Prostate gland (tissue), 2 donors: Measurements from ENCODE around the gene KCNG2. TPM values are rescaled to one million over a fixed set of nuclear protein-coding genes. Genes with fewer than 3 reads are reported as not detected.

Source experiments
- DNase-seq: peaks from one replicate; pipeline ENCODE4 v3.0.0-alpha.2; 2019; ENCODE audit warnings: low spot score
- H3K27ac ChIP-seq, 2 donors: fragments of 200-600 bp; sonication (generic); 2 replicates each; pipeline ENCODE4 v1.5.1; 2017 to 2019
- H3K27me3 ChIP-seq: fragments of 200-600 bp; sonication (generic); replicated peaks from 2 replicates; pipeline ENCODE4 v1.5.1; 2019; ENCODE audit not compliant: insufficient read depth
- H3K36me3 ChIP-seq, 2 donors: fragments of 200-600 bp; sonication (generic); 1 replicate in 1 of 2; 2 replicates in 1 of 2; pipeline versions ENCODE4 v1.5.1 to v1.8.1; 2017 to 2019
- H3K4me1 ChIP-seq: fragments of 200-600 bp; sonication (generic); replicated peaks from 2 replicates; pipeline ENCODE4 v1.5.1; 2019
- H3K4me3 ChIP-seq, 2 donors: fragments of 200-600 bp; sonication (generic); 2 replicates each; pipeline ENCODE4 v1.5.1; 2017 to 2019
- H3K9me3 ChIP-seq: fragments of 200-600 bp; sonication (generic); 2 replicates; pipeline ENCODE4 v1.5.1; 2017
- POLR2A ChIP-seq: fragments of 450-650 bp; IDR thresholded peaks from one replicate; pipeline ENCODE4 v1.6.1; 2016; ENCODE audit warnings: antibody characterized with exemption, mild to moderate bottlenecking
- POLR2AphosphoS5 ChIP-seq: sonication (generic); formaldehyde crosslinking; IDR thresholded peaks from one replicate; pipeline ENCODE4 v1.6.1; 2017; ENCODE audit warnings: antibody characterized with exemption
- whole genome bisulfite sequencing: methylation state at CpG from one replicate; pipeline ENCODE4 v1.1.5; 2018; 5-methylcytosine and 5-hydroxymethylcytosine counted together
- intact Hi-C: fragments of 100-400 bp; cut with DNase I; formaldehyde crosslinking; loops from one replicate; pipeline ENCODE4 v1.14.2; 2022
- total RNA-seq, 2 donors: library from RNA; depleted of rRNA; stranded (reverse); fragments of >200 nt; gene quantifications; one replicate each; pipeline ENCODE4 v1.1.0, GENCODE V29; 2016
- TF ChIP-seq, protein P1 (sequence below), 4 experiments: fragments of 200-600 bp in 2 of 4; fragments of 450-650 bp in 2 of 4; sonication (generic) in 2 of 4; IDR thresholded peaks; 1 replicate in 3 of 4; 2 replicates in 1 of 4; pipeline ENCODE4 v1.5.1; 2016 to 2019; ENCODE audit warnings: antibody characterized with exemption in 4 of 4, mild to moderate bottlenecking in 2 of 4, moderate library complexity in 2 of 4

KCNG2 gene
- total RNA-seq, 2 donors from 2014 or later, result 3.7 TPM; not detected in 1

DNA sequence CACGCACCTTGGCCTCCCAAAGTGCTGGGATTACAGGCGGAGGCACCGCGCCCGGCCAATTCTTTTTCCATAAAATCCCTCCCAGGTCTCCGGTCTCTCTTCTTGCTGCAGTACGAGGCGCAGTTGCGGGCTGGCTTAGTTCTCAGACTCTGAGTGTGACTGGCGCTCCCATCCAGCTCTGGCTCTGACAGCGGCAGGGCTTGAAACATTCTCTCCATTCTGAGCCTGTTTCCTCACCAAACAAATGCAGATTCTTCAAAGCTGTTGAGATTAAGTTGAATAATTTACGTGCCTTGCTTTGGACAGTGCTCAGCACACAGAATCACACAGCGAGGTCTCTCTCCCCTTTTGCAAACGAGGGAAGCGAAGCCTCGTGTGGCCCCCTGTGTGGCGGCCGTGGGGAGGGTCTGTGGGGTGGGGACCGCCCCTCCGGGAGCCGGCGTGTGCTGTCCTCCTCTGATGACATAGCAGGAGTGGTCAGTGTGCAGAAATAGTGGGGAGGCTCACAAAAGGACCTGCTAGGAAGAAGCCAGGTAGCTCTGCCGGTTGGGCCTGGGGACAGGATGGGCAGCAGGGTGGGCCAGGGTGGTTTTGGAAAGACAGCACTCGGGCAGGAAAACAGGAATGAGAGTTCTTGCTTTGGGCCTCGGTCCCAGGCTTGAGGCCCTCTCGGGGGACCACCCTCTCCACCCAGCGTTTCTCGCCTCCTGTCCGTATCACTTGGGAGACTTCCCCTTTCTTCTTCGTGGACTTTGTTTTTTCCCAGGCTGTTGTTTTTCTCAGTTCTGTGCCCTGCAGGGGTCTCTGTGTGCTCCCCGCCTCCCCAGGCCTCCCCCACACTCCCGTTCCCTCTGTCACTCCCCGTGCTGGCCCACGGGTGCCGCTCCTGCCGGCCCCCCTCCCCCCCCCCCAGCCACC is 75.0 kb downstream of the KCNG2 start:
- intact Hi-C loops, result no loop called here
- no peaks in the 10 kb centered on the region for H3K36me3 ChIP-seq
- H3K9me3 ChIP-seq, result no peaks in the 10 kb centered on the region
- no peak overlapping the region for H3K27ac ChIP-seq
- TF ChIP-seq POLR2A (no peak), POLR2AphosphoS5 (no peak)
- TF ChIP-seq, protein P1, sequence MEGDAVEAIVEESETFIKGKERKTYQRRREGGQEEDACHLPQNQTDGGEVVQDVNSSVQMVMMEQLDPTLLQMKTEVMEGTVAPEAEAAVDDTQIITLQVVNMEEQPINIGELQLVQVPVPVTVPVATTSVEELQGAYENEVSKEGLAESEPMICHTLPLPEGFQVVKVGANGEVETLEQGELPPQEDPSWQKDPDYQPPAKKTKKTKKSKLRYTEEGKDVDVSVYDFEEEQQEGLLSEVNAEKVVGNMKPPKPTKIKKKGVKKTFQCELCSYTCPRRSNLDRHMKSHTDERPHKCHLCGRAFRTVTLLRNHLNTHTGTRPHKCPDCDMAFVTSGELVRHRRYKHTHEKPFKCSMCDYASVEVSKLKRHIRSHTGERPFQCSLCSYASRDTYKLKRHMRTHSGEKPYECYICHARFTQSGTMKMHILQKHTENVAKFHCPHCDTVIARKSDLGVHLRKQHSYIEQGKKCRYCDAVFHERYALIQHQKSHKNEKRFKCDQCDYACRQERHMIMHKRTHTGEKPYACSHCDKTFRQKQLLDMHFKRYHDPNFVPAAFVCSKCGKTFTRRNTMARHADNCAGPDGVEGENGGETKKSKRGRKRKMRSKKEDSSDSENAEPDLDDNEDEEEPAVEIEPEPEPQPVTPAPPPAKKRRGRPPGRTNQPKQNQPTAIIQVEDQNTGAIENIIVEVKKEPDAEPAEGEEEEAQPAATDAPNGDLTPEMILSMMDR (IDR thresholded peaks at IDR 0.05), result no peak
- H3K4me3 ChIP-seq, result no peak overlapping the region
- peaks cover 12% of the 10 kb centered on the region for H3K27me3 ChIP-seq
- DNase-seq, result no peak
- WGBS, result 40% methylated on average over 35 of the region's 36 CpGs
- H3K4me1 ChIP-seq, result no peaks in the 10 kb centered on the region

DNA sequence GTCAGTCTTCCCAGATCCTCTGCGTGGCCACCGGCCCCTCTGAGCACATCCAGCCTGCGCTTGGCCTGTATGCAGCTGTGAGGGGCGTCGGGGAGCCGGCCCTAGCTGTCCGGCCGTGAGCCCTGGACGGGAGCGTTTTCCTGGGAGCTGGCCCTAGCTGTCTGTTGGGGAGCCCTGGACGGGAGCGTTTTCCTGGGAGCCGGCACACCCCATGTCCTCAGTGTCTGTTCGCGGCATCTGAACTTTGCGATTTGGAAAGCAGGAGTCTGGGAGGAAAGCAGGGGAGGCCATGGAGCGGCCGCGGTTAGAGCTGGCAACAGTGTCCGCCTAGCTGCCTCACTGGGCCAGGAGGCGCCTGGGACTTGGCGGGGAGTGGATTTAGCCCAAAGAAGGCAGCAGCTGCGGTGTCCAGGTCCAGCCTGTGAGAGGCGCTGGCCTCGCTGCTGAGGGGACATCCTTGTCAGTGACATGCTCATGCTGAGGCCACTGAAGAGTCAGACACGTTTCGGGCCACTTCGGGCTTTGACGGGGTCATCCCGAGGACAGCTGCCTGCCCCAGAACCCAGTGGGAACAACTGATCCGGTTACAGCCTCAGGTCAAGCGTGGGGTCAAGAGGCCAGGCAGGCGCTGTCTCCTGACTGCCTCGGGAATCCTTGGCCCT is 75.8 kb downstream of the KCNG2 start:
- TF ChIP-seq POLR2A (no peak), POLR2AphosphoS5 (no peak)
- TF ChIP-seq, protein P1 (IDR thresholded peaks at IDR 0.05), result no peak
- Histone ChIP-seq H3K36me3 (no peaks in the 10 kb centered on the region), H3K4me3 (no peak overlapping the region), H3K9me3 (no peaks in the 10 kb centered on the region), H3K27me3 (peaks cover 12% of the 10 kb centered on the region), H3K27ac (no peak overlapping the region), H3K4me1 (no peaks in the 10 kb centered on the region)
- DNase-seq, result no peak
- intact Hi-C loops, result no loop called here
- WGBS, result 54% methylated on average over 21 of the region's 34 CpGs

DNA sequence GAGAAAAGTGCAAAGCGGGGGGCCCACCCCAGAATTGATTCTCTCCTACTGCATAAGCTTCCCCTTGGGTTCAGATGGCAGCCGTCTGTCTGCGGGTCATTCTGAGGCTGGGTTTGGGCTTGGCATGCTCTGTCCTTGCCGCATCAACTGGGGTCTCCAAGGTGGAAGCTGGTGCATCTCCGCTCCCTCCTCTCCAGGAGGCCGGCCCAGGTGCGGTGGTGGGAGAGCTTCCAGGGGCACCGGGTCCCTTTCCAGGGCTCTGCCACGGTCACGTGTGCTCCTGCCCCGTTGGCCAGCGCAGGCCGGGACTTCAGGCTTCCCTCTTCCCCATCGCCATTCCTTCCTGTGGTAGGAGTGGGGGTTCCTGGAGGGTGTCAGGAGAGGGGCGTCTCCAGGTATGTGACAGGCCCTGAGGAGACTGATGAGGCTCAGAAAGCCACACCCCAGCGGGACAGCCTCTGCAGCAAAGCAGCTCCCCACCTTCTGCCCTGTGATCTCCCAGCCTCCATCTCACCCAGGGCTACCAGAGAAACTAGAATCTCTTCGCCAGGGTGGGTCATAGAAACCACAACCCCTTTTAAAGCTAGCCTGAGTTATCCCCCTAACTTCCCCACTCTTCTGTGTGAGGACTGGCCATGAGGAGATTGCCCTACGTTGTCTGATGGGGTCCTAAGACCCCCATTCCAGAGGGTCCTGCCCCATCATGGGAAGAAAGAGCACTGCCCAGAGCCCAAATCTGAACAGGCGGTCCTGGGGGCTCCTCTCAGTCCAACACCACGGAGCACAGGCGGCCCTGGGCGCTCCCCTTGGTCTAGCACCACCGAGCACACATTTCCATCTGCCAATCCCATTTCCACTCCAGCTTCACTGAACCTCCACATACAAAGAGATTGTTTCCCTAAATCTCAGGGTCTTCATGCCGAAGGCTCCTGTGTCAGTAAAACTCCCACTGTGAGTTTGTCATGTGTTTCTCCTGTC is 77.1 kb downstream of the KCNG2 start:
- 82% methylated on average over 24 of the region's 24 CpGs for WGBS

DNA sequence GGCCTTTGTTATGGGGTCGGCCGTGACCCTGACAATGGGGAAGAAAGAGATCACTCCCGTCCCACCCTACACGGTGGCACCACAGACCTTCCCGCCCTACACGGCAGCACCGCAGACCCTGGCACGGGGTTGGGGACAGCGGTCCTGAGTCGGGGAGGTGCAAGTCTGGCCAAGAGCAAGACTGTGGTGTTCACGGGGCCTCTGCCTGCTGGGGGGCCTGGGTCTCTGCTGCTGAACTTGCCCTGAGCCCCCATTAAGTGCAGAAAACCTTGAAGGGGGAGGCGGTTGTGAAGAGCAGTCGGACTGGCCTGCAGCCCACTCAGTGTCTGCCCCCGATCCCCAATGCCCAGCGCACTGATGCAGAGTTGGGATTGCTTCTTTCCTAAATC is 77.8 kb downstream of the KCNG2 start:
- TF ChIP-seq POLR2A (no peak), POLR2AphosphoS5 (no peak)
- TF ChIP-seq, protein P1 (IDR thresholded peaks at IDR 0.05), result no peak
- Histone ChIP-seq H3K27ac (no peak overlapping the region), H3K36me3 (no peaks in the 10 kb centered on the region), H3K4me1 (no peaks in the 10 kb centered on the region), H3K4me3 (no peak overlapping the region), H3K27me3 (peaks cover 12% of the 10 kb centered on the region), H3K9me3 (no peaks in the 10 kb centered on the region)
- intact Hi-C loops, result no loop called here
- DNase-seq, result no peak
- 86% methylated on average over 15 of the region's 15 CpGs for WGBS

More for the DNA sequence above, 77.1 kb downstream of the KCNG2 start:
- intact Hi-C loops, result no loop called here
- no peak for DNase-seq
- H3K36me3 ChIP-seq, result no peaks in the 10 kb centered on the region
- no peak for TF ChIP-seq POLR2AphosphoS5
- TF ChIP-seq, protein P1 (IDR thresholded peaks at IDR 0.05), result no peak
- TF ChIP-seq POLR2A, result no peak
- H3K4me3 ChIP-seq, result no peak overlapping the region
- H3K27me3 ChIP-seq, result peaks cover 12% of the 10 kb centered on the region
- H3K27ac ChIP-seq, result no peak overlapping the region
- no peaks in the 10 kb centered on the region for H3K4me1 ChIP-seq
- H3K9me3 ChIP-seq, result no peaks in the 10 kb centered on the region
